ENCODE measurements around the gene MIXL1.

- TF ChIP-seq CTCF (IDR thresholded peaks at IDR 0.05): no peak
- no peak for TF ChIP-seq POLR2A (IDR thresholded peaks at IDR 0.05)
Observed at GRCh38 chr1:226216056-226216455, 7.4 kb upstream of the MIXL1 start.

Measured in lower leg skin (tissue), 3 donors.